H1 (cell line): ENCODE data around the gene CYTIP. TPM values are rescaled to one million over a fixed set of nuclear protein-coding genes. Genes with fewer than 3 reads are reported as not detected.

Source experiments
- CBX8 ChIP-seq: fragments of 300-800, 300-1000 bp; sonication (generic); IDR thresholded peaks from 2 replicates; pipeline ENCODE4 v1.7.1; 2016; ENCODE audit warnings: low read depth, low read length, borderline replicate concordance
- EZH2 ChIP-seq: fragments of 200-600 bp; sonication (generic); IDR thresholded peaks from 2 replicates; pipeline ENCODE4 v1.7.1; 2012; ENCODE audit warnings: low read depth, mild to moderate bottlenecking, moderate library complexity, low read length, inconsistent platforms; ENCODE audit not compliant: severe bottlenecking
- KDM5A ChIP-seq: fragments of 200-600 bp; IDR thresholded peaks from 2 replicates; pipeline ENCODE4 v1.7.1; 2012; ENCODE audit warnings: mild to moderate bottlenecking, low read length, inconsistent platforms, mixed read lengths
- NRF1 ChIP-seq: IDR thresholded peaks from 2 replicates; pipeline ENCODE4 v1.6.1; 2011; ENCODE audit warnings: mild to moderate bottlenecking, low read depth, low read length, improper control_type of control experiment
- POLR2A ChIP-seq, 2 experiments: IDR thresholded peaks; 1 replicate in 1 of 2; 2 replicates in 1 of 2; pipeline ENCODE4 v1.6.1; 2011; ENCODE audit warnings: low read depth in 2 of 2, low read length in 2 of 2, mild to moderate bottlenecking in 2 of 2; ENCODE audit errors: control extremely low read depth in 1 of 2
- POLR2AphosphoS5 ChIP-seq: IDR thresholded peaks from 2 replicates; pipeline ENCODE4 v1.6.1; 2011; ENCODE audit warnings: low read depth, low read length
- RAD21 ChIP-seq, 2 experiments: IDR thresholded peaks in 1 of 2; conservative IDR thresholded peaks in 1 of 2; 2 replicates each; pipeline ENCODE4 v1.6.1; 2011; ENCODE audit warnings: low read depth in 2 of 2, low read length in 2 of 2, improper control_type of control experiment in 1 of 2, inconsistent platforms in 1 of 2, mild to moderate bottlenecking in 1 of 2, moderate library complexity in 1 of 2
- SRF ChIP-seq: IDR thresholded peaks from 2 replicates; pipeline ENCODE4 v1.6.1; 2011; ENCODE audit warnings: mild to moderate bottlenecking, low read depth, low read length, moderate library complexity
- YY1 ChIP-seq: IDR thresholded peaks from 2 replicates; pipeline ENCODE4 v1.6.1; 2011; ENCODE audit warnings: low read depth, mild to moderate bottlenecking, low read length
- polyA plus RNA-seq, 7 experiments: library from polyadenylated mRNA; depleted of rRNA in 3 of 7; stranded (reverse) in 5 of 7; unstranded in 2 of 7; fragments of >200 nt in 5 of 7; fragments of 200-250 nt in 2 of 7; gene quantifications; 1 replicate in 5 of 7; 2 replicates in 1 of 7; 4 replicates in 1 of 7; pipeline versions ENCODE4 v1.2.1 to v1.2.3, GENCODE V29; 2011 to 2013; ENCODE audit warnings: missing spikeins in 2 of 7, mixed read lengths in 2 of 7
- total RNA-seq: library from RNA; stranded (reverse); fragmentation: NEBNext Ultra II Directional; extraction: Animal tissue kit (Norgen Biotek cat#: 25700); gene quantifications from 2 replicates; pipeline ENCODE4 v1.2.1, GENCODE V29; 2021
- TF ChIP-seq, protein P1 (sequence below): fragments of 300-600 bp; sonication (generic); IDR thresholded peaks from 2 replicates; pipeline ENCODE4 v1.7.1; 2012; ENCODE audit warnings: low read length, moderate library complexity, mild to moderate bottlenecking, inconsistent platforms; ENCODE audit not compliant: insufficient replicate concordance

CYTIP gene
- total and polyA plus RNA-seq, 2 of the 8 experiments (the other 6 are each of a cell fraction or from before 2014, with no cell fraction given) = 0.12 TPM; not detected in 1

DNA sequence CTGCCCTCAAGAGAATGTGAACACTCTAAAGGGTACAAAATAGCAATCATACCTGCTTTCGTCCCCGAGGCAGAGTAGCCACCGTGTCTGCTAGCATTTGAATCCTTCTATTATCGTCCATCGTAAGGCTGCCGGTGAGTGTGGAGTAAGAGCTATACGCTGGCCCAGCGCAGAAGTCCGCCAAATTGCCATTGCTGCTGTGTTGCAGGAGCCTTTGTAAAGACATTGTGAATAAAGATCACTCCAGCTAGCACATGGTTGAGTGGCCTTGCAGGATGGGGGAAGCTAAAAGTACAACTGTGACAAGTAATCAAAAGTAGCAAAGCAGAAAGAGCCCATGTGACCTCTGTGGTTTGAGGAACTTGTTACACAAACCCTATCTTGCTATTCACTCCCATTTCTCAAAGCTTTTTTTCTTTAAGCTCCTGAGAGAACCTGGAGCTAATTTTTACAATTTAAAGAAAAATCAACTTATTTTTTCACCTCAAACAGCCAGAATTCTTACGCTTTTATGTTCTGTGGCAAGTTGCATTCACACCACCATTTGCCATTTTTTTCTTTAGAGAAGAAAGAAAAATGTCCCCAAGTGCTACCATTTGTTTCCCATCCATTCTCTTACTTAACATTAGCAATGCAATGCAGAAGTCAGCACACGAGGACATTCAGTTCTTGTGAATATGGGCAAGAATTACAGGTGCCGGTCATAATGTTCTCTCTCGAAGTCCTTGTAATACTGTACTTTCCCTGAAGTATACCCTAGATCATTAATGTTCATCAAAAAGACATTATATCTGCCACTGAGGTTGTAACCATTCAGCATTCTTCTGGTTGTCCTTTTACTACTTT, at the start of gene CYTIP (continued):
- TF ChIP-seq, protein P1, sequence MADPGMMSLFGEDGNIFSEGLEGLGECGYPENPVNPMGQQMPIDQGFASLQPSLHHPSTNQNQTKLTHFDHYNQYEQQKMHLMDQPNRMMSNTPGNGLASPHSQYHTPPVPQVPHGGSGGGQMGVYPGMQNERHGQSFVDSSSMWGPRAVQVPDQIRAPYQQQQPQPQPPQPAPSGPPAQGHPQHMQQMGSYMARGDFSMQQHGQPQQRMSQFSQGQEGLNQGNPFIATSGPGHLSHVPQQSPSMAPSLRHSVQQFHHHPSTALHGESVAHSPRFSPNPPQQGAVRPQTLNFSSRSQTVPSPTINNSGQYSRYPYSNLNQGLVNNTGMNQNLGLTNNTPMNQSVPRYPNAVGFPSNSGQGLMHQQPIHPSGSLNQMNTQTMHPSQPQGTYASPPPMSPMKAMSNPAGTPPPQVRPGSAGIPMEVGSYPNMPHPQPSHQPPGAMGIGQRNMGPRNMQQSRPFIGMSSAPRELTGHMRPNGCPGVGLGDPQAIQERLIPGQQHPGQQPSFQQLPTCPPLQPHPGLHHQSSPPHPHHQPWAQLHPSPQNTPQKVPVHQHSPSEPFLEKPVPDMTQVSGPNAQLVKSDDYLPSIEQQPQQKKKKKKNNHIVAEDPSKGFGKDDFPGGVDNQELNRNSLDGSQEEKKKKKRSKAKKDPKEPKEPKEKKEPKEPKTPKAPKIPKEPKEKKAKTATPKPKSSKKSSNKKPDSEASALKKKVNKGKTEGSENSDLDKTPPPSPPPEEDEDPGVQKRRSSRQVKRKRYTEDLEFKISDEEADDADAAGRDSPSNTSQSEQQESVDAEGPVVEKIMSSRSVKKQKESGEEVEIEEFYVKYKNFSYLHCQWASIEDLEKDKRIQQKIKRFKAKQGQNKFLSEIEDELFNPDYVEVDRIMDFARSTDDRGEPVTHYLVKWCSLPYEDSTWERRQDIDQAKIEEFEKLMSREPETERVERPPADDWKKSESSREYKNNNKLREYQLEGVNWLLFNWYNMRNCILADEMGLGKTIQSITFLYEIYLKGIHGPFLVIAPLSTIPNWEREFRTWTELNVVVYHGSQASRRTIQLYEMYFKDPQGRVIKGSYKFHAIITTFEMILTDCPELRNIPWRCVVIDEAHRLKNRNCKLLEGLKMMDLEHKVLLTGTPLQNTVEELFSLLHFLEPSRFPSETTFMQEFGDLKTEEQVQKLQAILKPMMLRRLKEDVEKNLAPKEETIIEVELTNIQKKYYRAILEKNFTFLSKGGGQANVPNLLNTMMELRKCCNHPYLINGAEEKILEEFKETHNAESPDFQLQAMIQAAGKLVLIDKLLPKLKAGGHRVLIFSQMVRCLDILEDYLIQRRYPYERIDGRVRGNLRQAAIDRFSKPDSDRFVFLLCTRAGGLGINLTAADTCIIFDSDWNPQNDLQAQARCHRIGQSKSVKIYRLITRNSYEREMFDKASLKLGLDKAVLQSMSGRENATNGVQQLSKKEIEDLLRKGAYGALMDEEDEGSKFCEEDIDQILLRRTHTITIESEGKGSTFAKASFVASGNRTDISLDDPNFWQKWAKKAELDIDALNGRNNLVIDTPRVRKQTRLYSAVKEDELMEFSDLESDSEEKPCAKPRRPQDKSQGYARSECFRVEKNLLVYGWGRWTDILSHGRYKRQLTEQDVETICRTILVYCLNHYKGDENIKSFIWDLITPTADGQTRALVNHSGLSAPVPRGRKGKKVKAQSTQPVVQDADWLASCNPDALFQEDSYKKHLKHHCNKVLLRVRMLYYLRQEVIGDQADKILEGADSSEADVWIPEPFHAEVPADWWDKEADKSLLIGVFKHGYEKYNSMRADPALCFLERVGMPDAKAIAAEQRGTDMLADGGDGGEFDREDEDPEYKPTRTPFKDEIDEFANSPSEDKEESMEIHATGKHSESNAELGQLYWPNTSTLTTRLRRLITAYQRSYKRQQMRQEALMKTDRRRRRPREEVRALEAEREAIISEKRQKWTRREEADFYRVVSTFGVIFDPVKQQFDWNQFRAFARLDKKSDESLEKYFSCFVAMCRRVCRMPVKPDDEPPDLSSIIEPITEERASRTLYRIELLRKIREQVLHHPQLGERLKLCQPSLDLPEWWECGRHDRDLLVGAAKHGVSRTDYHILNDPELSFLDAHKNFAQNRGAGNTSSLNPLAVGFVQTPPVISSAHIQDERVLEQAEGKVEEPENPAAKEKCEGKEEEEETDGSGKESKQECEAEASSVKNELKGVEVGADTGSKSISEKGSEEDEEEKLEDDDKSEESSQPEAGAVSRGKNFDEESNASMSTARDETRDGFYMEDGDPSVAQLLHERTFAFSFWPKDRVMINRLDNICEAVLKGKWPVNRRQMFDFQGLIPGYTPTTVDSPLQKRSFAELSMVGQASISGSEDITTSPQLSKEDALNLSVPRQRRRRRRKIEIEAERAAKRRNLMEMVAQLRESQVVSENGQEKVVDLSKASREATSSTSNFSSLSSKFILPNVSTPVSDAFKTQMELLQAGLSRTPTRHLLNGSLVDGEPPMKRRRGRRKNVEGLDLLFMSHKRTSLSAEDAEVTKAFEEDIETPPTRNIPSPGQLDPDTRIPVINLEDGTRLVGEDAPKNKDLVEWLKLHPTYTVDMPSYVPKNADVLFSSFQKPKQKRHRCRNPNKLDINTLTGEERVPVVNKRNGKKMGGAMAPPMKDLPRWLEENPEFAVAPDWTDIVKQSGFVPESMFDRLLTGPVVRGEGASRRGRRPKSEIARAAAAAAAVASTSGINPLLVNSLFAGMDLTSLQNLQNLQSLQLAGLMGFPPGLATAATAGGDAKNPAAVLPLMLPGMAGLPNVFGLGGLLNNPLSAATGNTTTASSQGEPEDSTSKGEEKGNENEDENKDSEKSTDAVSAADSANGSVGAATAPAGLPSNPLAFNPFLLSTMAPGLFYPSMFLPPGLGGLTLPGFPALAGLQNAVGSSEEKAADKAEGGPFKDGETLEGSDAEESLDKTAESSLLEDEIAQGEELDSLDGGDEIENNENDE = no peak
- TF ChIP-seq POLR2A (IDR thresholded peaks at IDR 0.05; ENCODE audit: control extremely low read depth in 1 of 2, low read depth in 2 of 2, low read length in 2 of 2) (no peak), POLR2AphosphoS5 (no peak), EZH2 (no peak), SRF (no peak), RAD21 (IDR thresholded peaks at IDR 0.05 in 1 of 2, conservative IDR thresholded peaks at IDR 0.05 in 1 of 2; ENCODE audit: low read depth in 2 of 2, low read length in 2 of 2) (no peak), CBX8 (no peak), KDM5A (no peak), NRF1 (no peak), YY1 (no peak)
